BLaER1 treated with 17β-estradiol and CSF1 and Interleukin-3, amounts not matched to agents 10 nM and 100 nM (cell line): ENCODE measurements around the gene KCNMB4.

Source experiments
- H3K27ac ChIP-seq, 11 experiments: shearing (Covaris generic); formaldehyde crosslinking; 2 replicates each; pipeline ENCODE4 v1.8.1; 2022
- H3K27me3 ChIP-seq, 11 experiments: shearing (Covaris generic); formaldehyde crosslinking; 2 replicates each; pipeline ENCODE4 v1.8.1; 2022
- H3K36me3 ChIP-seq, 11 experiments: shearing (Covaris generic); formaldehyde crosslinking; 2 replicates each; pipeline ENCODE4 v1.8.1; 2022
- H3K4me1 ChIP-seq, 10 experiments: shearing (Covaris generic); formaldehyde crosslinking; 2 replicates each; pipeline ENCODE4 v1.8.1; 2022
- H3K4me2 ChIP-seq, 11 experiments: shearing (Covaris generic); formaldehyde crosslinking; 2 replicates each; pipeline ENCODE4 v1.8.1; 2022
- H3K4me3 ChIP-seq, 10 experiments: shearing (Covaris generic); formaldehyde crosslinking; 2 replicates each; pipeline ENCODE4 v1.8.1; 2022
- H3K9ac ChIP-seq, 11 experiments: shearing (Covaris generic); formaldehyde crosslinking; 2 replicates each; pipeline ENCODE4 v1.8.1; 2022
- H3K9me3 ChIP-seq, 11 experiments: shearing (Covaris generic); formaldehyde crosslinking; replicated peaks in 1 of 11; 2 replicates each; pipeline ENCODE4 v1.8.1; 2022
- H4K20me1 ChIP-seq, 11 experiments: shearing (Covaris generic); formaldehyde crosslinking; 2 replicates each; pipeline ENCODE4 v1.8.1; 2022
- Cebpa-rat ChIP-seq, 11 experiments: shearing (Covaris generic); IDR thresholded peaks; 2 replicates each; pipeline ENCODE4 v1.8.1; 2022

KCNMB4 gene

DNA sequence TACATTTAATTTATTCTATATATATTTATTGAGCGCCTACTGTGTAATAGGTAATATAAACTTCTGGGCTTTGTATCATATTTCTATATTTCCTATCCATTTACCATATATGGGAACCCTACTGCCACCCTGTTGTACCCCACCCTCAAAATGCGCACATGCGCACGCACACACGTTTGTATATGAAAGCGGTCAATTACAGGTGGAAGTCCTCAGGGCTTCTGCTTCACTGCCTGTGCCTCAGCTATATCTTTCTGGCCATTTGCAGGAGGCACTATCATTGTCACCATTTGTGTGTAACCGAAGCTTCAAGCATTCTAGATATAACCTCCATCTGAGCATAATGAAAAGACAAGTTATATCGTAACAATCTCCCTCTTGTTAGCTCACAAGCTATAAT lies 31.3 kb upstream of the KCNMB4 start:
- H3K4me3 ChIP-seq, result no peak overlapping the region
- H3K27ac ChIP-seq, result no peak overlapping the region
- peaks cover 10 to 20% (median 15%) of the 10 kb centered on the region in 10 experiments for H3K4me1 ChIP-seq
- H3K4me2 ChIP-seq, result peak overlapping the region; percentile 24 to 54 (median 46); a peak in 20 of 22 replicates
- no peak overlapping the region for H3K9ac ChIP-seq
- TF ChIP-seq Cebpa-rat (IDR thresholded peaks at IDR 0.05), result no peak
- H3K36me3 ChIP-seq, result peaks cover 56 to 94% (median 75%) of the 10 kb centered on the region in 11 experiments
- no peaks in the 10 kb centered on the region; a peak in 1 of 22 replicates for H3K9me3 ChIP-seq
- H4K20me1 ChIP-seq, result peaks cover 0 to 28% (median 8%) of the 10 kb centered on the region in 11 experiments; a peak in 9 of 22 replicates
- no peaks in the 10 kb centered on the region for H3K27me3 ChIP-seq

DNA sequence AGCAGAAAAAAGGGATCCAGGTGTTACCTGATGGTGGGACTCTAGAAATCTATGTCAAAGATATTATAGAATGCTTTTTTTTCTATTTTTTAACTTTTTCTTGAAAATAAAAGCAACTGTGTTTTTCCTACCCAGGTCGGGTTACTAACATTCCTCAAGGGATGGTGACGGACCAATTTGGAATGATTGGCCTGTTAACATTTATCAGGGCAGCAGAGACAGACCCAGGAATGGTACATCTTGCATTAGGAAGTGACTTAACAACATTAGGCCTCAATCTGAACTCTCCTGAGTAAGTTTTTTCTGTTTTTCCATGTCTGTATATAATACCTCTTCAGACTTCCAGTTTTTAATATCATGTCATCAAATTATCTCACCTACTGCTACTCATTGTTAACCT lies 27.6 kb upstream of the KCNMB4 start:
- H3K27me3 ChIP-seq, result no peaks in the 10 kb centered on the region
- H3K4me1 ChIP-seq, result peaks cover 10 to 20% (median 15%) of the 10 kb centered on the region in 10 experiments
- peaks cover 77 to 95% (median 86%) of the 10 kb centered on the region in 11 experiments for H3K36me3 ChIP-seq
- H3K27ac ChIP-seq, result no peak overlapping the region
- H3K9me3 ChIP-seq, result no peaks in the 10 kb centered on the region; a peak in 1 of 22 replicates
- peaks cover 0 to 17% (median 3%) of the 10 kb centered on the region in 11 experiments; a peak in 8 of 22 replicates for H4K20me1 ChIP-seq
- no peak overlapping the region for H3K4me3 ChIP-seq
- no peak overlapping the region for H3K9ac ChIP-seq
- no peak overlapping the region for H3K4me2 ChIP-seq
- TF ChIP-seq Cebpa-rat (IDR thresholded peaks at IDR 0.05), result no peak

DNA sequence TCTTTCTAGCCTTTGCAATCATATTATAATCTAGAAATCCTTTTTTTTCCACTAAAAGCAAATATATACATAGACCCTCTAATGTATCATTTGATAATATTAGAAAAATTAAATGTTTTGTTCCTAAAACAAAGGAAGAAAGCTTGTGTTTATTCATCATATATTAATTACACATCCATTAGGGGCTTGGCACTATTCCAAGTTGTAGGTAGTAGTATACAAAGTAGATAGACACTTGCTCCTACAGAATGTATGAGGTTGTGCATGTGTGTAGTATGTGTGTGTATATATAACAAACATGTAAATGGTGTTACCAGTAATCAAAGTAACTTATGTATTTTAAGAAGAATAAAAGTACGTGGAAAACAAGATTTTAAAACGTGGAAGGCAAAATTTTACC lies 15.0 kb upstream of the KCNMB4 start:
- no peak overlapping the region for H3K4me3 ChIP-seq
- H3K27me3 ChIP-seq, result no peaks in the 10 kb centered on the region
- H3K27ac ChIP-seq, result no peak overlapping the region
- H3K4me1 ChIP-seq, result peaks cover 0 to 34% (median 7%) of the 10 kb centered on the region in 10 experiments; a peak in 11 of 20 replicates
- TF ChIP-seq Cebpa-rat (IDR thresholded peaks at IDR 0.05), result no peak
- H3K36me3 ChIP-seq, result peaks cover 20 to 78% (median 51%) of the 10 kb centered on the region in 11 experiments
- no peaks in the 10 kb centered on the region for H3K9me3 ChIP-seq
- no peak overlapping the region for H3K4me2 ChIP-seq
- peaks cover 0 to 14% (median 0%) of the 10 kb centered on the region in 11 experiments; a peak in 3 of 22 replicates for H4K20me1 ChIP-seq
- no peak overlapping the region for H3K9ac ChIP-seq

DNA sequence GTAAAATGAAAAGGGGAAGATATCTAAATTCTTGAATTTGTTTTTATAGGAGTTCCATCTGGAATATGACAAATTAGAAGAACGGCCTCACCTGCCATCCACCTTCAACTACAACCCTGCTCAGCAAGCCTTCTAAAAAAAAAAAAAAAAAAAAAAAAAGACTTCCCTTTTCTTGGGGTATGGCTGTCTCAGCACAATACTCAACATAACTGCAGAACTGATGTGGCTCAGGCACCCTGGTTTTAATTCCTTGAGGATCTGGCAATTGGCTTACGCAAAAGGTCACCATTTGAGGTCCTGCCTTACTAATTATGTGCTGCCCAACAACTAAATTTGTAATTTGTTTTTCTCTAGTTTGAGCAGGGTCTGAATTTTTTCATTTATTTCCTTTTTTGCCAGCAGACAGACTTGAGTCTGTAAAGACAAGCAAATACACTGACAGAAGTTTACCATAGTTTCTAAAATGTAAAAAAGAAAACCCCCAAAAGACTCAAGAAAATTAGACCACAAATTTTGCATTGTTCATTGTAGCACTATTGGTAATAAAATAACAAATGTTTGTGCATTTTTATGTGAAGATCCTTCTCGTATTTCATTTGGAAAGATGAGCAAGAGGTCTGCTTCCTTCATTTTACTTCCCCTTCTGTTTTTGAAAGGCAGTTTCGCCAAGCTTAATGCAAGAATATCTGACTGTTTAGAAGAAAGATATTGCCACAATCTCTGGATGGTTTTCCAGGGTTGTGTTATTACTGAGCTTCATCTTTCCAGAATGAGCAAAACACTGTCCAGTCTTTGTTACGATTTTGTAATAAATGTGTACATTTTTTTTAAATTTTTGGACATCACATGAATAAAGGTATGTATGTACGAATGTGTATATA lies 12.1 kb upstream of the KCNMB4 start:
- Histone ChIP-seq H3K27ac (peak overlapping the region in 5 of 11 experiments; percentile 5 to 54 (median 39); a peak in 7 of 22 replicates), H3K4me2 (peak overlapping the region in 4 of 11 experiments; percentile 52 to 85 (median 62); a peak in 9 of 22 replicates), H3K4me1 (peaks cover 0 to 34% (median 7%) of the 10 kb centered on the region in 10 experiments; a peak in 11 of 20 replicates), H3K4me3 (no peak overlapping the region), H3K9ac (no peak overlapping the region), H4K20me1 (peaks cover 0 to 14% (median 0%) of the 10 kb centered on the region in 11 experiments; a peak in 3 of 22 replicates), H3K36me3 (peaks cover 0 to 54% (median 31%) of the 10 kb centered on the region in 11 experiments; a peak in 18 of 22 replicates), H3K27me3 (no peaks in the 10 kb centered on the region), H3K9me3 (no peaks in the 10 kb centered on the region)
- no peak for TF ChIP-seq Cebpa-rat (IDR thresholded peaks at IDR 0.05)

DNA sequence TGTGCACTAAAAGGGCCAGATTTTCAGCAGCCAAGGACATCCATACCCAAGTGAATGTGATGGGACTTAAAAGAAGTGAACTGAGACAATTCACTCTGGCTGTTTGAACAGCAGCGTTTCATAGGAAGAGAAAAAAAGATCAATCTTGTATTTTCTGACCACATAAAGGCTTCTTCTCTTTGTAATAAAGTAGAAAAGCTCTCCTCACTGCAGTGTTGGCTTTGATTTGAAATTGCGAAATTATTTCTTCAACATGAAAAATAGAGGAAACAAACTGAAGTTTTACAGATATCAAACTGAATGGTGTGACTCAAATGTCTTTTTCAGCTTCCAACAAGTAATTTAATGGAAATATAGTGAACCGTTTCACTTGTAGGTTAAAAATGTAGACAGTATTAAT lies 11.3 kb upstream of the KCNMB4 start:
- H4K20me1 ChIP-seq, result peaks cover 0 to 14% (median 0%) of the 10 kb centered on the region in 11 experiments; a peak in 3 of 22 replicates
- peak in 1 of 11 experiments; percentile 52; a peak in 2 of 22 replicates for TF ChIP-seq Cebpa-rat (IDR thresholded peaks at IDR 0.05)
- no peak overlapping the region for H3K9ac ChIP-seq
- H3K4me1 ChIP-seq, result peaks cover 0 to 34% (median 7%) of the 10 kb centered on the region in 10 experiments; a peak in 11 of 20 replicates
- no peak overlapping the region for H3K4me3 ChIP-seq
- no peaks in the 10 kb centered on the region for H3K27me3 ChIP-seq
- H3K36me3 ChIP-seq, result peaks cover 0 to 50% (median 27%) of the 10 kb centered on the region in 11 experiments; a peak in 18 of 22 replicates
- H3K27ac ChIP-seq, result peak overlapping the region in 5 of 11 experiments; percentile 5 to 54 (median 39); a peak in 5 of 22 replicates
- no peaks in the 10 kb centered on the region for H3K9me3 ChIP-seq
- peak overlapping the region in 5 of 11 experiments; percentile 37 to 85 (median 61); a peak in 9 of 22 replicates for H3K4me2 ChIP-seq

DNA sequence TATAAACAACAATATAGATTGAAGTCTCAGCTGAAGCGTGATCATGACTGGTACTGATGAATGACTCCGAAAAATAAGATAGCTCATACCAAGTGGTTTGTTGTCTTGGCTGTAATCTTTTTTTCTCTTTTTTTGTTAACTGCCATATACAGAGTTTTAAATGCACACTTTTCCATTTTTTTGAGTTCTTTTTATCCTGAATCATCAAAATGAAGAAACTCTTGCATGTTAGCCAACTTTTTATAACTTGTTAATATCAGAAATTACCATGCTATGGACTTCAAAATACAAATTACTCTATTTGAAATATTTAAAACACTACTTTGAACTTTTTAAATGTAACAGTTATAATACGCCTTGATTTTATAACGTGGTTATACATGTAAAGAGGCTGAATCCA lies 10.1 kb upstream of the KCNMB4 start:
- Histone ChIP-seq H4K20me1 (peaks cover 0 to 14% (median 0%) of the 10 kb centered on the region in 11 experiments; a peak in 3 of 22 replicates), H3K4me2 (peak overlapping the region in 2 of 11 experiments; percentile 29 to 85; a peak in 2 of 22 replicates), H3K9me3 (no peaks in the 10 kb centered on the region), H3K4me1 (peaks cover 0 to 34% (median 7%) of the 10 kb centered on the region in 10 experiments; a peak in 11 of 20 replicates), H3K36me3 (peaks cover 0 to 46% (median 24%) of the 10 kb centered on the region in 11 experiments; a peak in 18 of 22 replicates), H3K27ac (no peak overlapping the region), H3K9ac (no peak overlapping the region), H3K27me3 (0 out of 22 replicates have a peak, but pooled peaks cover 0 to under 1% (median 0%) of the 10 kb centered on the region in 11 experiments), H3K4me3 (no peak overlapping the region)
- no peak for TF ChIP-seq Cebpa-rat (IDR thresholded peaks at IDR 0.05)

DNA sequence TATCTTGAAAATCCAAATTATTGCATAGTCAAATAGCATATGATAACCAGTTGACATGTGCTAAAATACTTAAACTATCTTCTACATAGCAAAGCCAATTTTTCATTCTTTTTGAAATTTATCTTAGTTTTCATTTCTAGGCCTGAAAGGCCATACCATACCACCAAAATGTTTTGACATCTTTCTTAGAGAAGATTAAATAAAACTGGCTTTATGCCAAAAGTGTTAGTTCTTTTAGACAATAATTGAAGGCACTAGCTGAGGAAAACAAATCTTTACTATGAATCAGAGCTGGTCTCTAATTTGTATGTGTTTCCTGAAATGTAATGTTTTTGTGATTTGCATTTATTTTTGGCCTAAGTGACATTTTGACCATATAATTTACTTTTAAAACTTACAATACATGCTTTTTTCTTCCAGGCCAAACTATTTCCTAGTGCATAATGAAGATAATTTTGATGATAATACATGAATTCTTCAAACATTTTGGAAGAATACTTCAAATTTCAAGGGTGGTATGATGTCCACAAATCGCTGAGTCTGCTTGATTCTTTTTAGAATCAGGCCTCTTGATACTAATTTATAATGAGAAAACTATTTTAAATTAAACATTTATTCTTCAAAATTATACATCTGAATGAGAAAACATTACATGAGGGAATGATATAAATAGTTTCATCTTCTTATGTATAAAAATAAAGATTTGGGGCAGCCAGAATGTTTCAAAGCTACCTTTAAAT lies 6.5 kb upstream of the KCNMB4 start:
- Histone ChIP-seq H4K20me1 (peaks cover 0 to 20% (median 0%) of the 10 kb centered on the region in 11 experiments; a peak in 6 of 22 replicates), H3K9ac (no peak overlapping the region), H3K4me2 (no peak overlapping the region), H3K9me3 (no peaks in the 10 kb centered on the region), H3K27ac (no peak overlapping the region), H3K36me3 (peaks cover 0 to 14% (median 6%) of the 10 kb centered on the region in 11 experiments; a peak in 15 of 22 replicates), H3K4me3 (no peak overlapping the region), H3K27me3 (peaks cover 30 to 37% (median 31%) of the 10 kb centered on the region in 11 experiments), H3K4me1 (peaks cover 0 to 15% (median 3%) of the 10 kb centered on the region in 10 experiments; a peak in 10 of 20 replicates)
- no peak for TF ChIP-seq Cebpa-rat (IDR thresholded peaks at IDR 0.05)

DNA sequence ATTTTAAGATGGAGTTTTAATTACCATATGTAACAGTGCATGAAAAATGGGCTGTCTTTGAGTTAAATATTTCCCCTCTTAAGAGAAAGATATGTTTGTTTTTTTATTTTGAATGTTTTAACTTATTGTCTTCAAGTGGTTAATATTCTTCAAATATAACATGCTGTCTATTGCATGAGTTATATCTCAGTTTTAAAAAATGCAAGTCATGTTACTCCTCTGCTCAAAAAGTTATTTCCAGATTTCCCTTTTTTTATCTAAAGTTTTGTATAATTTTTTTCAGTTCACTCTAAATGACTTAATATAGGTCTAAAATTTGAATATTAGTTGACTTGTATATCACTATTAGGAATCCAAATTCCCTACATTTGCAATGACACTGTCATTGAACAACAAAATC lies 5.9 kb upstream of the KCNMB4 start:
- H3K4me1 ChIP-seq, result peaks cover 3 to 13% (median 3%) of the 10 kb centered on the region in 10 experiments; a peak in 16 of 20 replicates
- H4K20me1 ChIP-seq, result peaks cover 0 to 26% (median 3%) of the 10 kb centered on the region in 11 experiments; a peak in 14 of 22 replicates
- H3K9me3 ChIP-seq, result no peaks in the 10 kb centered on the region
- H3K36me3 ChIP-seq, result peaks cover 0 to 9% (median 0%) of the 10 kb centered on the region in 11 experiments; a peak in 6 of 22 replicates
- no peak overlapping the region for H3K4me3 ChIP-seq
- no peak overlapping the region for H3K27ac ChIP-seq
- no peak for TF ChIP-seq Cebpa-rat (IDR thresholded peaks at IDR 0.05)
- no peak overlapping the region for H3K4me2 ChIP-seq
- H3K27me3 ChIP-seq, result peaks cover 36 to 43% (median 37%) of the 10 kb centered on the region in 11 experiments
- no peak overlapping the region for H3K9ac ChIP-seq
